Common myeloid progenitor, CD34-positive (primary cell): ENCODE results near the gene ATP11A.

Experiments used
- CTCF ChIA-PET: fragments of 350-600 bp; sonication (Branson Sonifier 250); formaldehyde crosslinking; loops from one replicate; lab custom pipeline; 2021; ENCODE audit warnings: antibody characterized with exemption; lab: Charles Lee
- POLR2A ChIA-PET: fragments of 350-600 bp; sonication (Branson Sonifier 250); formaldehyde crosslinking; loops from one replicate; lab custom pipeline; 2021; ENCODE audit warnings: antibody characterized with exemption; lab: Charles Lee
- DNase-seq, 3 donors: peaks; one replicate each; pipeline versions ENCODE4 v3.0.0 to v3.0.0-alpha.2; 2013
- H3K27ac ChIP-seq, 2 experiments: 1 replicate in 1 of 2; 2 replicates in 1 of 2; pipeline ENCODE4 v1.7.0; 2013; ENCODE audit warnings: inconsistent platforms in 2 of 2, low read length in 2 of 2, mild to moderate bottlenecking in 2 of 2, low read depth in 1 of 2, moderate library complexity in 1 of 2; ENCODE audit not compliant: severe bottlenecking in 2 of 2, insufficient read depth in 1 of 2, poor library complexity in 1 of 2
- H3K27me3 ChIP-seq, 5 experiments: replicated peaks in 2 of 5; 1 replicate in 3 of 5; 2 replicates in 2 of 5; pipeline versions ENCODE4 v1.6.1 to v1.7.0; 2013; ENCODE audit warnings: low read length in 4 of 5, mild to moderate bottlenecking in 2 of 5, moderate library complexity in 2 of 5, inconsistent platforms in 1 of 5; ENCODE audit not compliant: insufficient read depth in 5 of 5, control insufficient read depth in 4 of 5
- H3K36me3 ChIP-seq, 4 experiments: 1 replicate in 2 of 4; 2 replicates in 2 of 4; pipeline versions ENCODE4 v1.6.1 to v1.7.0; 2013; ENCODE audit warnings: low read length in 3 of 4, control low read depth in 1 of 4, mild to moderate bottlenecking in 1 of 4; ENCODE audit not compliant: control insufficient read depth in 4 of 4, insufficient read depth in 4 of 4
- H3K4me1 ChIP-seq, 4 experiments: 1 replicate in 3 of 4; 2 replicates in 1 of 4; pipeline versions ENCODE4 v1.6.1 to v1.7.1; 2013; ENCODE audit warnings: low read length in 3 of 4, mild to moderate bottlenecking in 3 of 4, control low read depth in 1 of 4, inconsistent platforms in 1 of 4, moderate library complexity in 1 of 4; ENCODE audit not compliant: control insufficient read depth in 4 of 4, insufficient read depth in 4 of 4; ENCODE audit errors: control extremely low read depth in 1 of 4
- H3K4me3 ChIP-seq, 7 experiments: 1 replicate in 4 of 7; 2 replicates in 3 of 7; pipeline versions ENCODE4 v1.5.1 to v1.7.0; 2013; ENCODE audit warnings: mild to moderate bottlenecking in 7 of 7, low read length in 6 of 7, moderate library complexity in 6 of 7, inconsistent platforms in 2 of 7, low read depth in 2 of 7, control low read depth in 1 of 7; ENCODE audit not compliant: insufficient read depth in 4 of 7, control insufficient read depth in 1 of 7; ENCODE audit errors: extremely low read depth in 1 of 7
- H3K9me3 ChIP-seq, 5 experiments: 1 replicate in 4 of 5; 2 replicates in 1 of 5; pipeline versions ENCODE4 v1.6.1 to v1.7.1; 2013; ENCODE audit warnings: low read length in 4 of 5, mild to moderate bottlenecking in 2 of 5, inconsistent platforms in 1 of 5, low read depth in 1 of 5, moderate library complexity in 1 of 5; ENCODE audit not compliant: control insufficient read depth in 4 of 5, insufficient read depth in 2 of 5; ENCODE audit errors: control extremely low read depth in 1 of 5
- WGBS: methylation state at CpG from one replicate; pipeline ENCODE4 v1.1.5; 2013; ENCODE audit not compliant: insufficient coverage; 5-methylcytosine and 5-hydroxymethylcytosine counted together

Gene ATP11A

DNA sequence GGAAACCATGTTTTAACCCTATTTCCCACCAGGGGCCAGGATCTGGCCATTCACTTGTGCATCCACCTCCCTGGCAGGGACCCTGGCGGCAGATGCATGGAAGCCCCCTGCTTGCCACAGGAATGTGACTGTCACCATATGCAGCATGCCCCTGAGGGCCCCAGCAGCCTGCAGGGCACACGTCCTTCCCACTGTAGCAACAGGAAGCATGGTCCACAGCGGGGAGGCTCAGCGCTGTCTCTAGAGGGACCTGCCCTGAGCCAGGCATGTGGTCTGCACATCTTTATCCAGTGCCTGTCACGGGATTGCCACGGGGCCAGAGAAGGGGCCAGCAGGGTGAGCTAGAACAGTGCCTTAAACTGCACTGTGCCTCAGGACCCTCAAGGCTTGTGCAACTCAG is 244.2 kb downstream of the ATP11A start:
- Histone ChIP-seq H3K9me3 (no peaks in the 10 kb centered on the region), H3K4me1 (peaks cover 3 to 17% (median 12%) of the 10 kb centered on the region in 4 experiments), H3K4me3 (no peak overlapping the region), H3K27me3 (peaks cover 0 to 2% (median 1%) of the 10 kb centered on the region in 5 experiments), H3K36me3 (no peaks in the 10 kb centered on the region), H3K27ac (no peak overlapping the region)
- CTCF ChIA-PET: interaction anchor here (2.2 kb wide), 1 partner anchor 9 kb away, joined by 5 read pairs; no protein-coding TSS in a partner anchor
- WGBS: 58% methylated on average over 6 of the region's 6 CpGs
- POLR2A ChIA-PET: no interaction called here
- peak in 1 of 3 donors; percentile 5 for DNase-seq
